Testis (tissue), 3 donors: ENCODE measurements around the gene ZBTB20. TPM values are rescaled to one million over a fixed set of nuclear protein-coding genes. Genes with fewer than 3 reads are reported as not detected.

Experiments
- DNase-seq: peaks from one replicate; pipeline ENCODE4 v3.0.0-alpha.2; 2019
- H3K27ac ChIP-seq, 2 donors: fragments of 200-600 bp; sonication (generic); one replicate each; pipeline ENCODE4 v1.5.1; 2019
- H3K27me3 ChIP-seq: fragments of 200-600 bp; sonication (generic); one replicate; pipeline ENCODE4 v1.5.1; 2019
- H3K36me3 ChIP-seq: fragments of 200-600 bp; sonication (generic); one replicate; pipeline ENCODE4 v1.5.1; 2017; ENCODE audit warnings: low read depth; ENCODE audit errors: missing control alignments
- H3K4me1 ChIP-seq: fragments of 200-600 bp; sonication (generic); one replicate; pipeline ENCODE4 v1.5.1; 2019
- H3K4me3 ChIP-seq, 2 donors: fragments of 200-600 bp; sonication (generic); one replicate each; pipeline ENCODE4 v1.5.1; 2017 to 2019
- H3K9me3 ChIP-seq: fragments of 200-600 bp; sonication (generic); one replicate; pipeline ENCODE4 v1.5.1; 2017
- CTCF ChIP-seq, 3 experiments: fragments of 450-650 bp in 2 of 3; fragments of 200-600 bp in 1 of 3; sonication (generic) in 1 of 3; IDR thresholded peaks; one replicate each; pipeline ENCODE4 v1.5.1; 2016 to 2019; ENCODE audit warnings: antibody characterized with exemption in 3 of 3, mild to moderate bottlenecking in 2 of 3, moderate library complexity in 1 of 3
- POLR2A ChIP-seq: fragments of 450-650 bp; IDR thresholded peaks from one replicate; pipeline ENCODE4 v1.6.1; 2017; ENCODE audit warnings: antibody characterized with exemption, mild to moderate bottlenecking, moderate library complexity
- WGBS, 2 donors: methylation state at CpG; one replicate each; pipeline ENCODE4 v1.1.5; 2018; 5-methylcytosine and 5-hydroxymethylcytosine counted together
- intact Hi-C: fragments of 100-400 bp; cut with DNase I; formaldehyde crosslinking; loops from one replicate; pipeline ENCODE4 v1.15.1; 2023; ENCODE audit warnings: low total_unique reads
- polyA plus RNA-seq: library from polyadenylated mRNA; stranded (reverse); fragments of 350-450 nt; fragmentation: Illumina TruSeq; extraction: RNeasy Lipid Tissue Mini Kit (QIAGEN cat#74804); gene quantifications from one replicate; pipeline ENCODE4 v1.2.3, GENCODE V29; 2014; ENCODE audit warnings: low read depth, low replicate concordance; ENCODE audit not compliant: insufficient read depth
- total RNA-seq, 2 donors: library from RNA; depleted of rRNA; stranded (reverse); fragments of >200 nt; gene quantifications; one replicate each; pipeline ENCODE4 v1.2.3, GENCODE V29; 2016

ZBTB20 gene
- total and polyA plus RNA-seq, 3 donors from 2014 or later, result 36.8 to 179 (median 126) TPM

- no peaks in the 10 kb centered on the region for H3K27me3 ChIP-seq
- peaks cover 7% of the 10 kb centered on the region for H3K4me1 ChIP-seq
- no peak for DNase-seq
- intact Hi-C loops, result no loop called here
- TF ChIP-seq CTCF (IDR thresholded peaks at IDR 0.05) (no peak), POLR2A (no peak)
- no peak overlapping the region for H3K4me3 ChIP-seq
- 87 to 90% methylated on average over 1 of the region's 1 CpG for WGBS, 2 donors
- H3K9me3 ChIP-seq, result no peaks in the 10 kb centered on the region
- no peak overlapping the region for H3K27ac ChIP-seq
- no peaks in the 10 kb centered on the region for H3K36me3 ChIP-seq
Observed at GRCh38 chr3:114896978-114897377, 250.1 kb downstream of the ZBTB20 start.

GRCh38 chr3:114893361-114893760 is 253.7 kb downstream of the ZBTB20 start:
- no peak overlapping the region for H3K27ac ChIP-seq
- intact Hi-C loops, result no loop called here
- no peak for DNase-seq
- H3K9me3 ChIP-seq, result no peaks in the 10 kb centered on the region
- no peak overlapping the region for H3K4me3 ChIP-seq
- no peaks in the 10 kb centered on the region for H3K27me3 ChIP-seq
- no peaks in the 10 kb centered on the region for H3K36me3 ChIP-seq
- no peaks in the 10 kb centered on the region for H3K4me1 ChIP-seq
- no peak for TF ChIP-seq CTCF (IDR thresholded peaks at IDR 0.05)
- no peak for TF ChIP-seq POLR2A

GRCh38 chr3:114892880-114893279 is 254.2 kb downstream of the ZBTB20 start:
- intact Hi-C loops, result no loop called here

GRCh38 chr3:114892131-114892879 is 254.8 kb downstream of the ZBTB20 start:
- Histone ChIP-seq H3K9me3 (no peaks in the 10 kb centered on the region), H3K36me3 (no peaks in the 10 kb centered on the region), H3K4me3 (no peak overlapping the region), H3K27me3 (no peaks in the 10 kb centered on the region), H3K27ac (no peak overlapping the region), H3K4me1 (no peaks in the 10 kb centered on the region)
- TF ChIP-seq POLR2A (no peak), CTCF (IDR thresholded peaks at IDR 0.05) (no peak)
- intact Hi-C loops, result no loop called here
- WGBS, 2 donors, result 88 to 91% methylated on average over 2 of the region's 2 CpGs
- DNase-seq, result no peak

More at GRCh38 chr3:114892880-114893279, 254.2 kb downstream of the ZBTB20 start:
- no peak for DNase-seq
- Histone ChIP-seq H3K4me3 (no peak overlapping the region), H3K36me3 (no peaks in the 10 kb centered on the region), H3K27ac (no peak overlapping the region), H3K9me3 (no peaks in the 10 kb centered on the region), H3K4me1 (no peaks in the 10 kb centered on the region), H3K27me3 (no peaks in the 10 kb centered on the region)
- 62 to 75% methylated on average over 3 of the region's 3 CpGs for WGBS, 2 donors
- TF ChIP-seq POLR2A, result no peak
- no peak for TF ChIP-seq CTCF (IDR thresholded peaks at IDR 0.05)

- TF ChIP-seq CTCF (IDR thresholded peaks at IDR 0.05) (no peak), POLR2A (no peak)
- H3K4me3 ChIP-seq, result no peak overlapping the region
- no peak overlapping the region for H3K27ac ChIP-seq
- intact Hi-C loops, result no loop called here
- no peaks in the 10 kb centered on the region for H3K36me3 ChIP-seq
- H3K27me3 ChIP-seq, result no peaks in the 10 kb centered on the region
- WGBS, 2 donors, result 86 to 90% methylated on average over 3 of the region's 3 CpGs
- H3K4me1 ChIP-seq, result no peaks in the 10 kb centered on the region
- no peaks in the 10 kb centered on the region for H3K9me3 ChIP-seq
- no peak for DNase-seq
Observed at GRCh38 chr3:114887806-114888205, 259.3 kb downstream of the ZBTB20 start.
